GM03348 (cell line): ENCODE measurements around the gene IGF2R.
"Not testable (repeated sequence)": the region's sequence is repeated elsewhere in the genome, so short reads cannot be mapped to it uniquely, and the experiment has no call there.

Experiments
- DNase-seq: peaks from one replicate; pipeline ENCODE4 v3.0.0; 2012; ENCODE audit warnings: low spot score

IGF2R gene

DNA sequence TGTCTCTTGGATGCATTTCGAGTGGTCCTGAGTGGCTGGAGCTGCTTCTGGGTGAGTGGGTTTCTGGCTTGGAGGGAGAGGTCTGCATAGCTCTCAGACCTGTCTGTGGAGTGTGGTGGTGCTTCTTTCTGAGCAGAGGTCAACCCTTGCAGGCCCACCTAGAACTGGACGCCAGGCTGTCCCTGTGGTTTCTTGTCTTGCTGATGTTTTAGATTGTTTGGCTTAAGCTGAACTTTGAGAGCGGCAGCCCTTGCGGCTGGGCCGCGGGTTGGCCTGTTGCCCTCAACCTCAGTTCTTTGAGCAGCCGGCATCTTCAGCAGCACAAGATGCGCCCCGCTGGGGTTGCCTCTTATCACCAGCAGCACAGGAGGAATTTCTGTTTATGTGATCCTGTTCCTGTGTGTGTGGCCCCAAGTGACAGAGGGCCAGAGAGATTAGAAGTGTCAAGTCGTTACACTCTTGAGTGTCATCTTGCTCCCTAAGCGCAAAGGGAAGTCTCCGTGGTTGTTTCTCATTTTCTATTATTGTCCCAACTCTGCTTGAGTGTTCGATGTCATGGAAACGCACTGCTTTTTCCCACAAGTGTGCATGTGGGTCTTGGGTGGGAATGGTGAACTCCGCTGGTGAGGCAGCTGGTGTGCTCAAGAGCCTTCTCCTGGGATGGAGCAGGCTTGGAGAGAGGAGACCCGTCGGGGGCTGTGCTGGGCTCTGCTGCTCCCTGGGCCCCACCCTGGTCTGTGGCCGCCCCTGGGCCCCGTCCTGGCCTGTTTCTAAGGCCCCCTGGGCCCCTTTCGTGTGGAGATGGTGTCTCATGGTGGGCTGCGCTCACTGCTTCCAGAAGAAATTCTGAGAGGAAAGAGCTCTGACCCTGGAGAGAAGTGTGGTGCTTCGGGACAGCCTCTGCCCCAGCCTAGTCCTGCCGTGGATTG lies 132.7 kb downstream of the IGF2R start:
- DNase-seq, result no peak

DNA sequence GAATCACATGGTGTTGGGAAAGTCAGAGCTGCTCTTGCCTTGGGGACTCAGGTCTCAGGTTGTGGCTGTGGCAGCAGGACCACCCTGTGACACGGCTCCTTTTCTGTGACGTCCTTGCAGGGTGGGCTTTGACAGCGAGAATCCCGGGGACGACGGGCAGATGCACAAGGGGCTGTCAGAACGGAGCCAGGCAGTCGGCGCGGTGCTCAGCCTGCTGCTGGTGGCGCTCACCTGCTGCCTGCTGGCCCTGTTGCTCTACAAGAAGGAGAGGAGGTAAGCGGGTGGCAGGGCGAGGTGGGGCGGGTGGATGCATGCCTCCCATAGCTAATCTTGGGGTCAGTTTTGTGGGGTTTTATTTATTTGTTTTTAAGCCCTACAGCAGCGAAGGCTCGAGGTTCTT lies 133.5 kb downstream of the IGF2R start:
- no peak for DNase-seq

DNA sequence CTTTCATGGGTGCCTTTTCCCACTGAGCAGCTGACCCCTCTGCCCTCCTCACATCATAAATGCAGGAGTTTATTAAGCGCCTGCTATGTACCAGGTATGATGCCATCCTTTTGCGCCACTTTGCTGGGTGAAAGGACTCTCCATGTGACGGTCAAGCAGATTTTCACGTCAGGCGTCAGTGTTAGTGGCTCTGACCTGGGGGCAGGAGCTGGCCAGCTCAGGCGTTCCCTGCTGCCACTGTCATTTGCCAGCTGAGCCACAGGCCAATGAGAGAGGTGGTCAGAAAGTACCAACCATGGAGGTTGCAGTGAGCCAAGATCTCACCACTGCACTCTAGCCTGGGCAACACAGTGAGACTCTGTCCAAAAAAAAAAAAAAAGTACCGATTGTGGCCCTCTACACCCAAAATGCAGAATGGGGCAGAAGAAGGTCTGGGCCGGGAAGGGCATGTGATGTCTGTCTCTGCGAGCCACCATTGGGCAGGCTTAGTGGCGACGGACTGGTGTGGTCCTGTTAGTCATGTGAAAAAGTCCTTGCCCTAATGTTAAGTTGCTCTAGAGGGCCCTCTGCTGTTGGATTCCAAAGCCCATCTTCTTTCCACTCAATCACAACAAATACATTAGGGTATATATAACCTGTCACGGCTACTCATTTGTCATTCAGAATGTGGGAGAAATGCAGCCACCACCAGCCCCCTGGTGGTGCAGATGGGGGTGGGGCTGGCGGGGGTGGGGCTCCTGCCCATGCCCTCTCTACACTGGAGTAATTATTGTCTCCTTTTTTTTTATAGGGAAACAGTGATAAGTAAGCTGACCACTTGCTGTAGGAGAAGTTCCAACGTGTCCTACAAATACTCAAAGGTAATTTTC lies 134.3 kb downstream of the IGF2R start:
- DNase-seq, result peak; percentile 48

DNA sequence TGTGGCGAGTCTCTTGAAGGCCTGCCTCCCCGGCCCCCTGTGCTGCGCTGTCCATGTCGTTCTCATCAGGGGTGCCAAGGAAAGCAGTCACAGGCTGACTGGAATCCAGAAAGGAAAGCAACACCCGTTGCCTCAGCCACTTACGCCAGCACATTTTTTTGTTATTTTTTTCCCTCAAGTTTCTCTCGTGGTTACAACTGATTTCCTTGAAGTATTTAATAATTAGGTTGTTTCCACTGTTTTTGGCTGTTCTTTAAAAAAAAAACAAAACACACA lies 134.9 kb downstream of the IGF2R start:
- no peak for DNase-seq

DNA sequence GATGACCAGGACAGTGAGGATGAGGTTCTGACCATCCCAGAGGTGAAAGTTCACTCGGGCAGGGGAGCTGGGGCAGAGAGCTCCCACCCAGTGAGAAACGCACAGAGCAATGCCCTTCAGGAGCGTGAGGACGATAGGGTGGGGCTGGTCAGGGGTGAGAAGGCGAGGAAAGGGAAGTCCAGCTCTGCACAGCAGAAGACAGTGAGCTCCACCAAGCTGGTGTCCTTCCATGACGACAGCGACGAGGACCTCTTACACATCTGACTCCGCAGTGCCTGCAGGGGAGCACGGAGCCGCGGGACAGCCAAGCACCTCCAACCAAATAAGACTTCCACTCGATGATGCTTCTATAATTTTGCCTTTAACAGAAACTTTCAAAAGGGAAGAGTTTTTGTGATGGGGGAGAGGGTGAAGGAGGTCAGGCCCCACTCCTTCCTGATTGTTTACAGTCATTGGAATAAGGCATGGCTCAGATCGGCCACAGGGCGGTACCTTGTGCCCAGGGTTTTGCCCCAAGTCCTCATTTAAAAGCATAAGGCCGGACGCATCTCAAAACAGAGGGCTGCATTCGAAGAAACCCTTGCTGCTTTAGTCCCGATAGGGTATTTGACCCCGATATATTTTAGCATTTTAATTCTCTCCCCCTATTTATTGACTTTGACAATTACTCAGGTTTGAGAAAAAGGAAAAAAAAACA lies 136.1 kb downstream of the IGF2R start:
- no peak for DNase-seq

DNA sequence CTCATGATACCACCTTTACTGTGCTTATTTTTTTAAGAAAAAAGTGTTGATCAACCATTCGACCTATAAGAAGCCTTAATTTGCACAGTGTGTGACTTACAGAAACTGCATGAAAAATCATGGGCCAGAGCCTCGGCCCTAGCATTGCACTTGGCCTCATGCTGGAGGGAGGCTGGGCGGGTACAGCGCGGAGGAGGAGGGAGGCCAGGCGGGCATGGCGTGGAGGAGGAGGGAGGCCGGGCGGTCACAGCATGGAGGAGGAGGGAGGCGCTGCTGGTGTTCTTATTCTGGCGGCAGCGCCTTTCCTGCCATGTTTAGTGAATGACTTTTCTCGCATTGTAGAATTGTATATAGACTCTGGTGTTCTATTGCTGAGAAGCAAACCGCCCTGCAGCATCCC lies 137.1 kb downstream of the IGF2R start:
- DNase-seq, result no peak

DNA sequence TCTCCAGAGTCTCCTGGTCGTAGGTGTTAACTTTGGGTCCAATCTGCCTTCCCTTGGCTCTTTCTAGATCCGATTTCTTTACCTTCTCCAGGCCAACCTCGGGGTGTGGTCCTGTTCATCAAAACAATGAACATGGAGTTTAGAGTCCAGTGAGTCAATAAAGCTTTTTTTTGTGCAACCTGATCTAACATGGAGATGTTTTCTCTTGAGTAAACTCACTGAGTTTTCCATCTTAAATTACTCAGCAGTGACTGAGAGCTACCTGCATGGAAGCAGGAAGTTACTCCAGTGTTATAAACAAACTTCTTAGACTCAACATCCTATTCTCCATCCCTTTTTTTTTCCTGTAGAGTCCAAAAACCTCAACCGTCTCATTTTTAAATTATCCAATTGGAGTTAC lies 137.8 kb downstream of the IGF2R start:
- DNase-seq, result no peak

DNA sequence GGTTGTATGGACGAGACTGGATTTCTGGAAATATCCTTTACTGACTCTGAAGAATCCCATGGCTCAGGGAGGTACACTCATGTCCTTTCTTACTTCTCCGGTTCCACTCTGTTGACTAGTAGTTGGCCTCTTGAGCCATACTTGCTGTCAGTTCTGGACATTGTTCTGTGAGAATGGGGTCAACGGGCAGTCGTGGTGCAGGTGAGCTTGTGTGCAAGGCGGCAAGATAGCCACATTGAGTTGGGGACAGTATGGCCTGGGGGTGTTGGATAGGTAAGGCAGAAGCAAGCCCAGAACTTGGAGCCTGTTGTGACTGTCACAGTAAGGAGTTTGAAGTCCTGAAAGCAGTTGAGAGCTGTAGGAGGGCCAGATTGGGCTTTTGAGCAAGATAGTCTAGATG lies 139.2 kb downstream of the IGF2R start:
- DNase-seq, result no peak

DNA sequence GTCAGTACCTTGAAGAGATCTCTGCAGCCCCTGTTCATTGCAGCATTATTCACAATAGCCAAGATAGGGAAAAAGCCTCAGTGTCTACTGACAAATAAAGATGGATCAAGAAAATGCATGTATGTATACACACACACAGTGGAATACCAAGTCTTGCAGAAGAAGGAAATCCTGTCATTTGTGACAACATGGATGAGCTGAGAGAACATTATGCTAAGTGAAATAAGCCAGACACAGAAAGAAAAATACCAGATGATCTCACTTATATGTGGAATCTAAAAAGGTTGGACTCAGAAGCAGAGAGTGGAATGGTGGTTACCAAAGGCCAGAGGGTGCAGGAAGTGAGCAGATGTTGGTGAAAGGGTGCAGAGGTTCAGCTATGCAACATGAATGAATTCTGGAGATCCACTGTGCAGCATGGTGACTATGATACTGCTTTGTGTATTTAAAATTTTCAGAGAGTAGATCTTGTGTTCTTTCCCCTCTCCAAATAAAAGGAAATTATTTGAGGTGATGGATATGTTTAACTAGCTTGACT lies 141.8 kb downstream of the IGF2R start:
- no peak for DNase-seq

DNA sequence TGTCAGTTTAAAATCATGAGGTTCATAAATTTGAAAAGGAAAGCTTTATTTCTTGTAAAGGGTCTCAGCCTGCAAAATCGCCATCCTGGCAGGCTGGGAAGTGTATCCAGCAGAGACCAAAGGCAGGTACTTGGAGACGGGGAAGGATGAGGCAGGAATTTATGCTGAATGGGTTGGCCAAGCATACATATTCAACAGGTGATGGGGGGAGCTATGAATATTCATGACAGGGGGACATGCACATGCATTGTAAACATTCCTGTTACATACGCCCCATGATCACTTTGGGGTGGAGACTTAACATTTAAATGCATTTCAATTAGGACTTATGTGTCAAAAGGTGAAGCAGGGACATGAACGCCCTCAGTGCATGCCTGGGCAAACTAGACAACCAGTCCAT lies 142.9 kb downstream of the IGF2R start:
- DNase-seq, result no peak

DNA sequence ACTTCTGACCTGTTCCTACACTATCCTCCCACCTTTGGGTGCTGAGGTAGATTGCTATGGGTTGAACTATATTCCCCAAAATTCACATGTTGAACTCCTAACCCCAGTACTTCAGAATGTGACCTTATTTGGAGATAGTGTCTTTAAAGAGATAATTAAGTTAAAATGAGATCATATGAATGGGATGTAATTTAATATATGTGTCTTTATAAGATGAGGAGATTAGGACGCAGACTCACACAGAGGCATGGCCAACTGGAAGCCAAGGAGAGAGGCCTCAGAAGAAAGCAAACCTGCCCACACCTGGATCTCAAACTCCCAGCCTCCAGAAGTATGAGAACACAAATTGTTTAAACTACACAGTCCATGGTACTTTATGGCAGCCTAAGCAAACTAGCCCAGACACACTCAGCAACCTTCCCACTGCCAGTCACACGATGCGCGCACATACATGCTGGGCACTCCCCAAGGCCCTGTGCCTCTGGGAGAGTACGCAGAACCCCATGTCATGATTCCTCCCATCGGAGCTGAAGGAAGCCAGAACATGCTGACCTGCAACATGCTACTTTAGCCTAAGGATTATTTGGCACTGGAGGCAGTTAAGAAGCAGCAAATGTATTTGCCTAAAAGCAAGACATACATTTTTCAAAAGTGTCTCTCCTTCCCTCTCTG lies 143.9 kb downstream of the IGF2R start:
- DNase-seq, result no peak

DNA sequence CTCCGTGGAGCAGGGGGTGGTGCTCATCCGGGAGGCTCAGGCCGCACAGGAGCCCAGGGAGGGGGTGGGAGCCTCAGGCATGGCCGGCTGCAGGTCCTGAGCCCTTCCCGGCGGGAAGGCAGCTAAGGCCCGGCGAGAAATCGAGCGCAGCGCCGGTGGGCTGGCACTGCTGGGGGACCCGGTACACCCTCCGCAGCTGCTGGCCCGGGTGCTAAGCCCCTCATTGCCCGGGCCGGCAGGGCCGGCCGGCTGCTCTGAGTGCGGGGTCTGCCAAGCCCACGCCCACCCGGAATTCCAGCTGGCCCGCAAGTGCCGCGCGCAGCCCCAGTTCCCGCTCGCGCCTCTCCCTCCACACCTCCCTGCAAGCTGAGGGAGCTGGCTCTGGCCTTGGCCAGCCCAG lies 145.7 kb downstream of the IGF2R start:
- not testable (repeated sequence) for DNase-seq

DNA sequence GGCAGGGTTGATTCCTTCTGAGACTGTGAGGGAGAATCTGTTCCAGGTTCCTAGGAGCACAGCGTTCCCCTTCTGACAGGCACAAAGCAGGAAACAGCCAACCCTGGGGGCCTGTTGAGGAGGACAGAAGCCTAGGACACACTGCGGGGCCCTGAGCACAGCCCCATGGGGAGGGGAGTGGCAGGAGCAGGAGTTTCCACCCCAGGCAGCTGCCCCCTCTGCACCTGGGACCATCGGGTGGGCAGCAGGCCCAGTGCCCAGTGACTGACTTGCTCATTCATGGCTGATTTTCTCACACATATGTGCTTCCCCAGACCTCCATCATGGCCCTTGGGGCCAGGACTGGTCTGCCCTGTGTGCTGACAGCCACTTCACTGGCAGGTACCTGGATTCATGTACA lies 146.5 kb downstream of the IGF2R start:
- no peak for DNase-seq

DNA sequence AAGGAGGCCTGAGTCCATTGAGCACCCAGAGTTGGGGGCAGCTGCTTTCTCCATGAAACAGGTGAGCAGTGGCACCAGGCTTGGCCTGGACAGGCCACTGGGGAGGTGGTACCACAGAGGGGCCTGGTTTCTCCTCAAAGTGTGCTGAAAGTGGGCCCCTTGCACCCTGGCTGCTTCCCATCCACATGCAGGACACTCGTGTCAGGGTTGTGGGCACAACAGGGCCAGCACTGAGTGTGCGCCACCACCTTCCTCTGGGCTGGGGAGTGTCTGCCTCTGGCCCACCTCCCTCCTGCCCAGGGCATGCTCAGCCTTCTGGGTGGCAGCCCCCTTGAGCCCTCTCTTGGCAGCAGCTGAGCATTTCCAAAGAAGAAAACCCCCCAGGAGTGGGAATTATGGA lies 147.5 kb downstream of the IGF2R start:
- DNase-seq, result no peak

DNA sequence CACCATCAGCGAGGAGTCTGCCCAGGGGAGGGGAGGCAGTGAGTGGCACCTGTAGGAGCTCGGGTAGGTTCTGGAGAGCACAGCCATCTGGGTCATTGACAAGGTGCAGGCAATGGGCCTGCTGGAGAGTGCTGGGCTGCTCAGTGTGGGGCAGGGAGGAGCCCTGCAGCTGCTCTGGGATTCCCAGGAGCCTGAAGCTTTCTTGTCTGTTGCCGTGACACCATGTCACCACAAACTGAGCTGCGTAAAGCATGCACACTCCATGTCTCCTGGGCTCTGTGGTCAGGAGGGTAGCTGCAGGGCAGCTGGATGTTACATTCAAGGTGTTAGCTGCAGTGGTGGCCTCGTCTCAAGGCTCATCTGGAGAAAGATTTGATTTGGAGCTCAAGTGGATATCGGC lies 148.3 kb downstream of the IGF2R start:
- DNase-seq, result no peak

DNA sequence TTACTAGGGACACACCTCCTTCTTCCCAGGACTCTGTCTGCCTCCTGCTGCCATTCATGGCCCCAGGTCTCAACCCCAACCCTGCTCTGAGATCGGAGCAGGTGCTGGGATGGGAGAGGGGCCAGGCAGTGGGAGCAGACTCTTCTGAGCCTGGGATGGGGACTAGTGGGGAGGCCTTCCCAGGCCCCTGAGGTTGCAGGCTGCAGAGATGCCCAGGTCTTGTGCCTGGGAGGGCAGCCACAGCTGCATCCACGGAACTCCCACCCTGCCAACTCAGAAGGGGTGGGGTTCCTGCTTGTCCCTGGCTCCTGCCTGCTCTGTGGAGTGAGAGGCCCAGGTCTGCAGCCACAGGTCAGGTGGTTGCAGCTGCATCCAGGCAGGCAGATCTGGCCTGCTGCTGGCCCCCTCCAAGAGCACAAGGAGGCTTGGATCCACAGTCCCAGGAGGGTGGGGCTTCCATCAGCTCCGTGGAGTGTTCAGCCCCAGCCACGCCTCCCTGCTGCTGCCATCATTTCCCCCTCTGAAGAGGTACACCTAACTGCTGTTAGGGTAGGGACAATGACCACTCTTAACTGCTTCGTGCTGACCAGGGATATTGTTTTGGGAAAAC lies 149.8 kb downstream of the IGF2R start:
- no peak for DNase-seq

DNA sequence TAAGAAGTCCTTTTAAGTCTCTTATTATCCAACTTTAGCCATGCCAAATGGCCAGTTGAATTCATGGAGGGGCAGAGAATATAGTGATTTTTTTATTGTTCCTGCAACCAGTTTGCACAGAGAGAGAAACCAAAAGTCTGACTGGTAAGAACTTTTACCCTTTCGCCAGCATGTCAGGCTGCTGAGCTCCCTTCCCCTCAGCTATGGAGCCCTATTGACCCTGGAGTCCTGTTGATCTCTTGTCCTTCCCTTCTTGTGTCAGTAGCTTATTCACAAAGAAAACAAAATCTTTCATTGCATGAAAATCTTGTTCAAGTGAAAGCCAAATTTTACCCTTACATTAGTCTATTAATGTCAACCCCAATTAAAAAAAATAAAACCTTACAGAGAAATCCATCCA lies 151.2 kb downstream of the IGF2R start:
- DNase-seq, result no peak

DNA sequence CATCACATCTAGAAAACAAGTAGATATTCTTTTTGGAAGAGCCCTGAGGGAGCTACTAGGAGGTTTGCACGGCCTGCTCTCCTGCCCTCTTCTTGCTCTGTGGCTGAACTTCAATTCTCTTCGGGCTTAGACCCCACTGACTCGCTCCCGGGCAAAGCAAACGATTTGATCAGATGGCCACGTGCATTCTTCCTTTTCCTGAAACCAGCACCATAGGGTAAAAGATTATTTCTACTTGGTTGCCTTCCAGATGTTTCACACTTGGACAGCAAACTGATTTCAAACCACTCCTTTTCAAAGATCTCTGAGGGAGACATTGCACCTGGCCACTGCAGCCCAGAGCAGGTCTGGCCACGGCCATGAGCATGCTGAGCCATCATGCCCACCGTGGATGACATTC lies 152.7 kb downstream of the IGF2R start, which contains the start of gene SLC22A1:
Gene SLC22A1, plus strand, starts transcription at position 258 of the 400 bp plus-strand sequence. Its CDS starts 121 bp downstream, at position 379.
- DNase-seq, result no peak

DNA sequence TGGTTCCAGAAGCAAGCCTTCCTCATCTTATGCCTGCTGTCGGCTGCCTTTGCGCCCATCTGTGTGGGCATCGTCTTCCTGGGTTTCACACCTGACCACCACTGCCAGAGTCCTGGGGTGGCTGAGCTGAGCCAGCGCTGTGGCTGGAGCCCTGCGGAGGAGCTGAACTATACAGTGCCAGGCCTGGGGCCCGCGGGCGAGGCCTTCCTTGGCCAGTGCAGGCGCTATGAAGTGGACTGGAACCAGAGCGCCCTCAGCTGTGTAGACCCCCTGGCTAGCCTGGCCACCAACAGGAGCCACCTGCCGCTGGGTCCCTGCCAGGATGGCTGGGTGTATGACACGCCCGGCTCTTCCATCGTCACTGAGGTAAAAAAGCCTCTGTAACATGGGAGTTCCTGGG lies 153.1 kb downstream of the IGF2R start:
- no peak for DNase-seq

DNA sequence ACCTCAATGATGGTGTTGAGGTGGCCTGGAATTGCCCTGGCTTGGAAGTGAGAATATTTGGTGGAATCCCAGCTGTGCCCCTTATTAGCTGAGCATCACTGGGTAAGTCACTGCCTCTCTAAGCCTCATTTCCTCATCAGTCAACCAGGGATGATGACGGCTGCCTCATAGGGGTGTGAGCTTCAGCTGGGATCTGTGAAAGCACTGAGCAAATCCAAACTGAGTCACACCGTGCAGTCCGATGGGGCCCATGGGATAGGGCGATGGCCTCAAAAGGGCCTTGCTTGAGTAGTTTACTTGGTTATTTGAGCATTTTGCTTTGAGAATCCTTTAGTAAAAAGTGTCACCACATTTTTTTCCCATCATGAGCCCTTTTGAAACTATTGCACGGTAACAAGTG lies 153.9 kb downstream of the IGF2R start:
- no peak for DNase-seq

DNA sequence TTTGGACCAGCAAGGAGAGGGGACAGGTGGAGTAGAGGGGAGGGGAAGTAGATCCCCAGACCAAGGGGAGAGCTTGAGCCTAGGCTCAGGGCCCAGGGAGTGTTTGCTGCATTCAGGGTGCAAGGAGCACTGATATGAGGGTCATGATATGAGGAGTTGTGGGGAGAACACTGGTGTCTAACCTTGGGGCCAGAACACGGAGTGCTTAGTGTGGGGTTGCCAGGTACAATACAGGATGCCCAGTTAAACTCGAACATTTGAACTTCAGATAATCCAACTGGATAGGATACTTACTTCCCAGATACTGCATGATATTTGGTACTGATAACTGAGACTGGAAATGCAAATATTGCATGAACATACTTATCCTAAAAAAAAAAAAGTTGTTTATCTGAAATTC lies 155.1 kb downstream of the IGF2R start:
- no peak for DNase-seq
